Keratinocyte (primary cell): ENCODE measurements around the gene RAB30.

Source experiments
- EZH2 ChIP-seq: IDR thresholded peaks from one replicate; pipeline ENCODE4 v1.6.1; 2012; ENCODE audit warnings: inconsistent platforms, mild to moderate bottlenecking, low read length, moderate library complexity
- TF ChIP-seq, protein P1 (sequence below), 3 experiments: IDR thresholded peaks in 1 of 3; conservative IDR thresholded peaks in 1 of 3; optimal IDR thresholded peaks in 1 of 3; 2 replicates in 2 of 3; 3 replicates in 1 of 3; pipeline versions ENCODE3 to v1.5.1; 2011; ENCODE audit warnings: low read length in 3 of 3, mild to moderate bottlenecking in 3 of 3, moderate library complexity in 2 of 3, control low read depth in 1 of 3, inconsistent platforms in 1 of 3; ENCODE audit not compliant: insufficient read depth in 2 of 3; ENCODE audit errors: extremely low read depth in 1 of 3

GRCh38 chr11:82929121-82929520 is 142.6 kb downstream of the RAB30 start:
- TF ChIP-seq, protein P1, sequence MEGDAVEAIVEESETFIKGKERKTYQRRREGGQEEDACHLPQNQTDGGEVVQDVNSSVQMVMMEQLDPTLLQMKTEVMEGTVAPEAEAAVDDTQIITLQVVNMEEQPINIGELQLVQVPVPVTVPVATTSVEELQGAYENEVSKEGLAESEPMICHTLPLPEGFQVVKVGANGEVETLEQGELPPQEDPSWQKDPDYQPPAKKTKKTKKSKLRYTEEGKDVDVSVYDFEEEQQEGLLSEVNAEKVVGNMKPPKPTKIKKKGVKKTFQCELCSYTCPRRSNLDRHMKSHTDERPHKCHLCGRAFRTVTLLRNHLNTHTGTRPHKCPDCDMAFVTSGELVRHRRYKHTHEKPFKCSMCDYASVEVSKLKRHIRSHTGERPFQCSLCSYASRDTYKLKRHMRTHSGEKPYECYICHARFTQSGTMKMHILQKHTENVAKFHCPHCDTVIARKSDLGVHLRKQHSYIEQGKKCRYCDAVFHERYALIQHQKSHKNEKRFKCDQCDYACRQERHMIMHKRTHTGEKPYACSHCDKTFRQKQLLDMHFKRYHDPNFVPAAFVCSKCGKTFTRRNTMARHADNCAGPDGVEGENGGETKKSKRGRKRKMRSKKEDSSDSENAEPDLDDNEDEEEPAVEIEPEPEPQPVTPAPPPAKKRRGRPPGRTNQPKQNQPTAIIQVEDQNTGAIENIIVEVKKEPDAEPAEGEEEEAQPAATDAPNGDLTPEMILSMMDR (optimal IDR thresholded peaks at IDR 0.05 in 1 of 3, IDR thresholded peaks at IDR 0.05 in 1 of 3, conservative IDR thresholded peaks at IDR 0.05 in 1 of 3; ENCODE audit: extremely low read depth in 1 of 3, insufficient read depth in 2 of 3, low read length in 3 of 3), result no peak
- TF ChIP-seq EZH2, result no peak
